NOMO-1 treated with dmso at 0.1 percent for 144 hours (cell line): ENCODE results near the gene STK11.

Source experiments
- DNase-seq: peaks from one replicate; lab custom pipeline; 2025; ENCODE audit not compliant: unreplicated experiment; lab: John Stamatoyannopoulos, UW

Gene STK11

DNA sequence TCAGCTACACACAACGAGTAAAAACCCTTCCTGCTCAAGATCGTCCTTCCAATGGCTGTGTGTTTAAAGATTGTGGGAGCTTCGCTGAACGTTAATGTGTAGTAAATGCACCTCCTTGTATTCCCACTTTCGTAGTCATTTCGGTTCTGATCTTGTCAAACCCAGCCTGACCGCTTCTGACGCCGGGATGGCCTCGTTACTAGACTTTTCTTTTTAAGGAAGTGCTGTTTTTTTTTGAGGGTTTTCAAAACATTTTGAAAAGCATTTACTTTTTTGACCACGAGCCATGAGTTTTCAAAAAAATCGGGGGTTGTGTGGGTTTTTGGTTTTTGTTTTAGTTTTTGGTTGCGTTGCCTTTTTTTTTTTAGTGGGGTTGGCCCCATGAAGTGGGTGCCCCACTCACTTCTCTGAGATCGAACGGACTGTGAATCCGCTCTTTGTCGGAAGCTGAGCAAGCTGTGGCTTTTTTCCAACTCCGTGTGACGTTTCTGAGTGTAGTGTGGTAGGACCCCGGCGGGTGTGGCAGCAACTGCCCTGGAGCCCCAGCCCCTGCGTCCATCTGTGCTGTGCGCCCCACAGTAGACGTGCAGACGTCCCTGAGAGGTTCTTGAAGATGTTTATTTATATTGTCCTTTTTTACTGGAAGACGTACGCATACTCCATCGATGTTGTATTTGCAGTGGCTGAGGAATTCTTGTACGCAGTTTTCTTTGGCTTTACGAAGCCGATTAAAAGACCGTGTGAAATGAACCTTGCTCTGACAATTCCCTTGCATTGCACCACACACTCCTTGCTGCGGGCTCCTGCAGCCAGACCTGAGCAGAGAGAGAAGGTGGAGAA lies 67.1 kb downstream of the STK11 start:
- no peak for DNase-seq

DNA sequence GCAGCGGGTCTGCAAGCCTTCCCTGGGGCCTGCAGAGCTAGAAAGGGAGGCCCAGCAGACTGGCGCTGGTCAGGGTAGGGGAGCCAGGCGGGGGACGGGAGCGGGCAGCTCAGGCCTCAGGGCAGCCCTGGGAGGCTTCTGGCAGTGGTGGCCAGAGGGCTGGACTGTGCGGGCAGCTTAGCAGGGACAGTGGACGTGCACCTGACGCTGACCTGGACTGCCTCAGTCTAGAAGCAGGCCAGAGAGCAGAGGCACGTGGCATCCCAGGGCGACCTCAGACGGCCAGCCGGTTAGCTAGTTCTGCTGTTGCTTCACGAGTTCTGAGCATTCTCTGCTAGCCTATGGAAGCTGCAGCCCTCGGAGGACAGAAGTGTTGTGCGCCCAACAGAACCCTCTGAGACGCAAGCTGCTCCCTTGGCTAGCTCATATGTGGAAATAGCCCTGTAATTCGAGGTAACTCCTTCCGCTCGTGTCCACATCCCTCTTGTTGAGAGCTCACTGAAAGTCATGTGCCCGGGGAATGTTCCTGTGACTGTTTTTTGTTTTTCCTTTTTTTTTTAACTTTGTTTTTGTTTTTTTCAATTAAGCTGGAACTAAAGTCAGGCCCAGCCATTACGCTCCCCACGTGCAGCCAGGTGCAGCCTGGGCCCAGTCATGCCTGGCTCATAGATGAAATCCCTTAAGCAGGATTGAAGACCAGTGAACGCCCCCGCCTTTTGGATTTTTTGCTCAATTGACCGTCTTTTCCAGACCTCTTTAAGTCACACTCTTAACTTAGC lies 67.9 kb downstream of the STK11 start:
- no peak for DNase-seq

DNA sequence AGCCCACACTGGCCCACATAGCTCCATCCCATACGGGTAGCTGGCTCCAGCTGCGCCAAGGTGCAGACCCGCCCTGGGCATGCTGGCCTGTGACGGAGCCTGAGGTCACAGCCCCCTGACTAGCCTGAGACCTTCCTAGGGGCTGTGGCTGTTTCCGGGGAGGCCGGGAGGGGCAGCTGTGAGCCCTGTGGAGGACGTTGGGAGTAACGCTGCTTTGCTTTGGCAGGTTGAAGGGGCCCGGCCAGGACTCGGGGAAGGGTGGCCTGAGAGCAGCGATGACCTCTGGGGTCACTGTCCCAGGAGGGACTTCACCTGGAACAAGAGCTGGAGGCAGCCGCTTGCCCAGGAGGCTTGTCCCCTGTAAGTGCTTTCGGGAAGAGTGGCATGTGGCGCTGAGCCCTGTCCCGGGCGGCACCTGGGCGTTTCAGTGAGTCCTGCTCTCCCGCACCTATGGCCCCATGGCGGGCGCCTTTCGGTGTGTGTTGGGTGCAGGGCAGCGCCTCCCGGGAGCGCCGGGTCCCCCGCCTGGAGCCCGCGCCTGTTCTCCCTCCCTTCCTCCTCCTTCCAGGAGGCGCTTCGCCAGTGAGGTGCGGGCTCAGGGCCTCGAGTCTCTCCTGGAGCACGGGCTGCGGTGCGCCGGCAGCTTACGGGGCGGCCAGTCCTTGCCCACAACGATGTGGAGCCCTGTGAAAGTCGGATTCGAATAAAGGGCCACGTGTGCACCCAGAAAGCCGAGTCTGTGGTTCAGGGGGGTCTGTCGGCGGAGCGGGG lies 68.7 kb downstream of the STK11 start:
- no peak for DNase-seq

DNA sequence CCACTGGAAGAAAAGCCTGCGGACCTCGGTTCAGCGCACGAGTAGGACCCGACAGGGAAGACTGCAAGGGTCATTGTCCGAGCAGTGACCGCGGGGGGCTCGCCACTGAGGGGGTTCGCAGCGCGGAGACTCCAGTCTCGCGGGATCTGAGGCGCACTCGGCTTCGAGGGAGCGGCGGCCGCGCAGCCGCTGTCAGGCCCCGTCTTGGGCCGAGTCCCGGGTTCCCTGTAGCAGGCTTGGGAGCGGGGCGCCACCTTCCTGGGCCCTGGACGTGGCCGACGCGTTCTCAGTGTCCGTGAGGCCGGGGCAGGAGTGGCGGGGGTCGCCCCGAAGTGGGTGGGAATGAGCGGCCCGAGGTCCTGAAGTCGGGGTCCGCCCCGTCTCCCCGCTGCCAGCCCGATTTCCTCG lies 69.3 kb downstream of the STK11 start:
- no peak for DNase-seq

DNA sequence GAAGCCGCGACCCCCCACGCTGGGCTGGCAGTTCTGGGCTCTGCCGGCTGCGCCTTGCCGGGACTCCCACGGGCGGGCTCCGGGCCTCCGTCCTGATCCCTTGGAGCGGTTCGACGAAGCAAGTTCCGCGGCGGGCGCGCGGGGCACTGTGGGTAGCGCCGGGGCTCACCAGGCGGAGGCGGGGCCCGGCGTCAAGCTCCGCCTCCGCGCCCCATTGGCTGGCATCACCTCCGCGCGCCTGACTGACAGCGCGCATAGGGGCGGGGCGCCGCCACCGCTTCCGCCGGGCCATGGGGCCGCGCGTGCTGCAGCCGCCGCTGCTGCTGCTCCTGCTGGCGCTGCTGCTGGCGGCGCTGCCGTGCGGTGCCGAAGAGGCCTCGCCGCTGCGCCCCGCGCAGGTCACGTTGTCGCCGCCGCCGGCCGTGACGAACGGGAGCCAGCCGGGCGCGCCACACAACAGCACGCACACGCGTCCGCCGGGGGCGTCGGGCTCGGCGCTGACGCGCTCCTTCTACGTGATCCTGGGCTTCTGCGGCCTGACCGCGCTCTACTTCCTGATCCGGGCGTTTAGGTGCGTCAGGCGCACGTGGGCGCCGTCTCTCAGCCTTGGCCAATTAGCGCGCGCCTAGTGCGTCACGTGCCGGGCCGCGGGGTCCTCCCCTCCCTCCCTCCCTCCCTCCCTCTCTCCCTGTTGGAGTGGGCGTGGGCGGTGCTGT lies 69.8 kb downstream of the STK11 start, which contains the start of gene FAM174C:
TSS of gene FAM174C (plus strand) at position 271 of the 716 bp plus-strand sequence. CDS start at position 291, 20 bp downstream.
- peak; percentile 92 for DNase-seq

DNA sequence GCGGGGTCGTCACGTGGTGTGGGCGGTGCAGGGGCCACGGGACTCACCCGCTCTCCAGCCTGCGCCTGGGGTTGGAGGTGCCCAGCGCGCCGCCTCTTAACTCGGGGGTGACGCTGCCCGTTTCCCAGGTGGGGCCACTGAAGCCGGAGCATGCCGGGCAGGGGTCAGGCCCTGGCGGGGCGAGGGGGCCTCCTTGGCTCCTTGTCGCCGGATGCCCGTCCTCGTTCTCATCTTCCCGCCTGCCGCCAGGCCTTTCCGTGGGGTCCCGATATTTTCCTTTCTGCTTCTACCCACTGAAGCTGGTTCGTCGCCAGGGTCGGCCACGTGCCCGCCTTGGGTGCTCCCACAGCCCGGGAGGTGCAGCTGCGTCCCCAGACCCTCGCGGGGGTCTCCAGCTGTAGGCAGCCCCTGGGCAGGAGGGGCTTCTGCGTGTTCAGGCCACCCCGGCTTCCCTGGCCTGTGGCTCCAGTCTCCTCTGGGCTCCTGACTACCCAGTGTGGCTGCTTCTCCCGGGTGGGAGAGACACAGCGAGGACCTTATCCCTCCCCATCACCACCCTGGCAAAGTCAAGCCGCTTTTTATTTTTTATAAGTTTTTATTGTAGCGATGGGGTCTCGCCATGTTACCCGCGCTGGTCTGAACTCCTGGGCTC lies 70.5 kb downstream of the STK11 start:
- DNase-seq: no peak

DNA sequence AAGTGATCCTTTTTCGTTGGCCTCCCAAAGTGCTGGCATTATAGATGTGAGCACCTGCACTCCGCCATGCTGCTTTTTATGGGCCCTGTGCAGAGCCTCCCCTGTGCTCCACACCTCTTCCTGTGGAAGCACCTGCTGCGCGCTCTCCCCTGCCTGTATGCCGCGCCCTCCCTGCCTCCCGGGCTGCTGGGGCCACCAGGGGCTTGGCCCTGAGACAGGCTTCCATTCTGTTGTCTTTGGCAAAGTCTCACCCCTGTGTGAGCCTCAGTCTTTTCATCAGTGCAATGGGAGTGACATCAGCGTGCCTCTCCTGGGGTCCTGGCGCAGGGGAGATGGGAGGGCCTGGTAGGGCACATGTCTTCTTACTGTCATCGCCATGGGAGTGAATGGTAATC lies 71.0 kb downstream of the STK11 start:
- no peak for DNase-seq

DNA sequence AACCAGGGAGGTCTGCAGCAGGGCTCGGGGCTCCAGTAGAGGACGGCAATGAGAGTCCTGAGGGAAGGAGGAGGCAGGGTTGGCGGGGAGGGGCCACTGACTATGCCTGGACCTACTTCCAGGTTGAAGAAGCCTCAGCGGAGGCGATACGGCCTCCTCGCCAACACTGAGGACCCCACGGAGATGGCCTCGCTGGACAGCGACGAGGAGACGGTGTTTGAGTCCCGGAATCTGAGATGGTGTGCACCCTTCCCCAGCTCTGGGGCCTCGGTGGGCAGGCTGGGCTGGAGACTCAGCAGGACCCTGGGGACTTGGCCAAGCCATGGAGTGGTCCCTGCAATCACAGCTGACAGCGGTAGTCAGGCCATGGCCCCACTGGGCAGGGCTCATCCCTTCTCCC lies 71.5 kb downstream of the STK11 start:
- no peak for DNase-seq
